GM12878 (cell line): ENCODE results near the gene GSS. TPM values are rescaled to one million over a fixed set of nuclear protein-coding genes. Genes with fewer than 3 reads are reported as not detected.

ENCODE experiments used
- ATAC-seq: fragments of 200-7000 bp; cut with Tn5 transposase; 3 replicates; pipeline ENCODE4 v1.9.1; 2020; ENCODE audit warnings: mild to moderate bottlenecking, moderate library complexity
- BruUV-seq: library from RNA; stranded (reverse); fragments of 400-500 nt; replicated peaks from 2 replicates; lab custom pipeline; 2021; lab: Mats Ljungman, UMichigan
- CTCF ChIA-PET: fragments of 300-600 bp; sonication (Branson Sonifier 250); formaldehyde crosslinking; extraction: SDS; loops from one replicate; lab custom pipeline; 2021; ENCODE audit warnings: inconsistent platforms; lab: Yijun Ruan, JAX
- POLR2A ChIA-PET: fragments of 350-600 bp; formaldehyde crosslinking; extraction: SDS; loops from one replicate; lab custom pipeline; 2021; ENCODE audit warnings: inconsistent platforms; lab: Charles Lee
- RAD21 ChIA-PET: fragments of 300-600 bp; sonication (Branson Sonifier 250); formaldehyde crosslinking; loops from one replicate; lab custom pipeline; 2023; ENCODE audit warnings: antibody characterized with exemption; ENCODE audit not compliant: unreplicated experiment; lab: Charles Lee
- SMC1A ChIA-PET: fragments of 300-600 bp; sonication (Branson Sonifier 250); formaldehyde crosslinking; loops from one replicate; lab custom pipeline; 2023; ENCODE audit not compliant: unreplicated experiment, uncharacterized antibody; lab: Charles Lee
- DNase-seq: peaks from one replicate; pipeline ENCODE4 v3.0.0-alpha.2; 2011; ENCODE audit warnings: low read depth, low spot score
- FAIRE-seq: peaks from 3 replicates; lab custom pipeline; 2011; peaks lifted over from hg19 to GRCh38; lab: Jason Lieb, UNC
- H2AFZ ChIP-seq: 2 replicates; pipeline ENCODE4 v1.6.0; 2011; ENCODE audit warnings: low read depth, low read length, control low read depth; ENCODE audit not compliant: control insufficient read depth
- H3K27ac ChIP-seq: 2 replicates; pipeline ENCODE4 v1.5.1; 2011; ENCODE audit warnings: control low read depth; ENCODE audit not compliant: control insufficient read depth, insufficient read depth
- H3K27me3 ChIP-seq, 2 experiments: replicated peaks in 1 of 2; 2 replicates each; pipeline versions ENCODE4 v1.6.0 to v1.6.1; 2011; ENCODE audit warnings: low read length in 1 of 2; ENCODE audit not compliant: control insufficient read depth in 2 of 2, insufficient read depth in 2 of 2
- H3K36me3 ChIP-seq, 2 experiments: 2 replicates each; pipeline ENCODE4 v1.5.1; 2011; ENCODE audit warnings: low read length in 1 of 2; ENCODE audit not compliant: control insufficient read depth in 2 of 2, insufficient read depth in 2 of 2
- H3K4me1 ChIP-seq: 2 replicates; pipeline ENCODE4 v1.6.1; 2011; ENCODE audit warnings: mild to moderate bottlenecking, low read length, moderate library complexity, mixed read lengths; ENCODE audit not compliant: control insufficient read depth, insufficient read depth
- H3K4me2 ChIP-seq: 2 replicates; pipeline ENCODE4 v1.6.0; 2011; ENCODE audit warnings: control low read depth; ENCODE audit not compliant: control insufficient read depth, insufficient read depth
- H3K4me3 ChIP-seq: fragments of 200-600 bp; sonication (generic); 2 replicates; pipeline ENCODE4 v1.5.1; 2016
- H3K79me2 ChIP-seq: 2 replicates; pipeline ENCODE4 v1.6.0; 2011; ENCODE audit warnings: low read length; ENCODE audit not compliant: control insufficient read depth, insufficient read depth
- H3K9ac ChIP-seq: 2 replicates; pipeline ENCODE4 v1.8.0; 2011; ENCODE audit warnings: low read length, control low read depth, mixed read lengths; ENCODE audit not compliant: control insufficient read depth, insufficient read depth
- H3K9me3 ChIP-seq: replicated peaks from 3 replicates; pipeline ENCODE4 v1.5.1; 2011; ENCODE audit warnings: mild to moderate bottlenecking, low read length; ENCODE audit not compliant: control insufficient read depth, insufficient read depth
- H4K20me1 ChIP-seq: 2 replicates; pipeline ENCODE4 v1.6.0; 2011; ENCODE audit not compliant: control insufficient read depth, insufficient read depth
- CBFB ChIP-seq: IDR thresholded peaks from 2 replicates; pipeline ENCODE4 v1.6.1; 2016; ENCODE audit warnings: antibody characterized with exemption, low read depth
- CEBPB ChIP-seq, 2 experiments: fragments of 150-350 bp in 1 of 2; IDR thresholded peaks; 2 replicates each; pipeline ENCODE4 v1.6.1; 2012 to 2014; ENCODE audit warnings: low read depth in 2 of 2, low read length in 2 of 2, borderline replicate concordance in 1 of 2, inconsistent platforms in 1 of 2
- CREM ChIP-seq: IDR thresholded peaks from 2 replicates; pipeline ENCODE4 v1.6.1; 2014; ENCODE audit warnings: antibody characterized with exemption, low read depth
- IRF4 ChIP-seq: IDR thresholded peaks from 2 replicates; pipeline ENCODE4 v1.6.1; 2011; ENCODE audit warnings: low read depth, low read length
- MAX ChIP-seq: IDR thresholded peaks from 2 replicates; pipeline ENCODE4 v1.6.1; 2012; ENCODE audit warnings: low read depth, low read length, improper control_type of control experiment
- NFXL1 ChIP-seq: fragments of 450-650 bp; IDR thresholded peaks from 2 replicates; pipeline ENCODE4 v1.6.1; 2017; ENCODE audit warnings: antibody characterized with exemption, mild to moderate bottlenecking, borderline replicate concordance
- RAD21 ChIP-seq: IDR thresholded peaks from 2 replicates; pipeline ENCODE4 v1.6.1; 2011; ENCODE audit warnings: mild to moderate bottlenecking, low read depth, low read length, moderate library complexity; ENCODE audit not compliant: insufficient read depth
- RB1 ChIP-seq: fragments of 450-650 bp; formaldehyde crosslinking; IDR thresholded peaks from 2 replicates; pipeline ENCODE4 v1.6.1; 2017; ENCODE audit warnings: mild to moderate bottlenecking, borderline replicate concordance
- REST ChIP-seq: IDR thresholded peaks from 2 replicates; pipeline ENCODE4 v1.6.1; 2012; ENCODE audit warnings: mild to moderate bottlenecking, low read depth, low read length
- SIN3A ChIP-seq: IDR thresholded peaks from 2 replicates; pipeline ENCODE4 v1.6.1; 2012; ENCODE audit warnings: low read depth, low read length, improper control_type of control experiment
- SMAD5 ChIP-seq: IDR thresholded peaks from 2 replicates; pipeline ENCODE4 v1.6.1; 2016; ENCODE audit warnings: antibody characterized with exemption, low read depth
- SMC3 ChIP-seq: IDR thresholded peaks from 2 replicates; pipeline ENCODE4 v1.6.1; 2011; ENCODE audit warnings: low read length, improper control_type of control experiment, borderline replicate concordance
- SPI1 ChIP-seq: IDR thresholded peaks from 2 replicates; pipeline ENCODE4 v1.6.1; 2011; ENCODE audit warnings: low read depth, mild to moderate bottlenecking, low read length, moderate library complexity, borderline replicate concordance; ENCODE audit not compliant: insufficient read depth
- ZBTB33 ChIP-seq: fragments of 450-650 bp; IDR thresholded peaks from 2 replicates; pipeline ENCODE4 v1.6.1; 2017; ENCODE audit warnings: mild to moderate bottlenecking
- ZNF592 ChIP-seq: fragments of 450-650 bp; IDR thresholded peaks from 2 replicates; pipeline ENCODE4 v1.6.1; 2017; ENCODE audit warnings: mild to moderate bottlenecking, moderate library complexity
- ZZZ3 ChIP-seq: IDR thresholded peaks from 2 replicates; pipeline ENCODE4 v1.6.1; 2011; ENCODE audit warnings: low read depth; ENCODE audit not compliant: control insufficient read depth, insufficient read length
- WGBS: methylation state at CpG from one replicate; pipeline ENCODE4 v1.1.6; 2016; ENCODE audit warnings: low lambda C conversion rate; ENCODE audit not compliant: insufficient replicate concordance, insufficient coverage; ENCODE audit errors: missing lambda C conversion rate; 5-methylcytosine and 5-hydroxymethylcytosine counted together
- in situ Hi-C: fragments of 300-500 bp; cut with MboI; formaldehyde crosslinking; loops from 9 replicates; pipeline ENCODE4 v1.14.3; 2018; ENCODE audit warnings: mixed read lengths
- intact Hi-C: fragments of 100-400 bp; cut with micrococcal nuclease; formaldehyde crosslinking; loops from one replicate; pipeline ENCODE4 v1.14.2; 2022; ENCODE audit not compliant: unreplicated experiment
- polyA plus RNA-seq, 11 experiments: library from polyadenylated mRNA; depleted of rRNA in 4 of 11; unstranded in 6 of 11; stranded (reverse) in 5 of 11; fragments of >200 nt; fragmentation: Nextera tagmentation in 4 of 11; fragmentation: Illumina TruSeq in 1 of 11; extraction: Ambion mirVana in 4 of 11; extraction: Trizol in 1 of 11; gene quantifications; 1 replicate in 1 of 11; 2 replicates in 10 of 11; pipeline versions ENCODE4 v1.2.1 to v1.2.3, GENCODE V29; 2011 to 2016; ENCODE audit warnings: inconsistent platforms in 2 of 11, missing spikeins in 2 of 11, low read depth in 1 of 11
- total RNA-seq, 4 experiments: library from RNA; depleted of rRNA in 3 of 4; stranded (reverse); fragments of >200 nt in 3 of 4; fragmentation: Illumina TruSeq in 1 of 4; extraction: Trizol in 1 of 4; gene quantifications; 2 replicates each; pipeline versions ENCODE4 v1.2.1 to v1.2.3, GENCODE V29; 2013 to 2021

Gene GSS
- total and polyA plus RNA-seq, 10 of the 15 experiments (the other 5 are each of a cell fraction or from before 2014, with no cell fraction given), result 12.7 to 120 (median 67.4) TPM

GRCh38 chr20:34990231-34990630 lies 34.6 kb upstream of the GSS start:
- 70% methylated on average over 11 of the region's 11 CpGs for WGBS
- no peaks in the 10 kb centered on the region for H3K27me3 ChIP-seq
- H4K20me1 ChIP-seq, result no peaks in the 10 kb centered on the region
- no peaks in the 10 kb centered on the region for H3K36me3 ChIP-seq
- DNase-seq, result no peak
- intact Hi-C loops, result no loop called here
- ATAC-seq, result no peak
- H3K4me1 ChIP-seq, result no peaks in the 10 kb centered on the region
- H3K4me3 ChIP-seq, result no peak overlapping the region
- RAD21 ChIA-PET, result no interaction called here
- in situ Hi-C loops, result no loop called here
- no peak overlapping the region for H3K27ac ChIP-seq
- H3K9me3 ChIP-seq, result no peaks in the 10 kb centered on the region
- H3K9ac ChIP-seq, result no peak overlapping the region
- POLR2A ChIA-PET, result no interaction called here
- no peak for FAIRE-seq
- CTCF ChIA-PET, result no interaction called here
- H3K4me2 ChIP-seq, result no peak overlapping the region
- SMC1A ChIA-PET, result no interaction called here
- no TSS peak for BruUV-seq
- H3K79me2 ChIP-seq, result no peaks in the 10 kb centered on the region
- H2AFZ ChIP-seq, result no peak overlapping the region
- TF ChIP-seq RAD21 (no peak), NFXL1 (no peak), MAX (no peak), SIN3A (no peak), CEBPB (IDR thresholded peaks at IDR 0.05; ENCODE audit: borderline replicate concordance in 1 of 2, low read depth in 2 of 2, low read length in 2 of 2) (no peak), ZZZ3 (no peak), REST (no peak), SMC3 (no peak), CBFB (no peak), SMAD5 (no peak), CREM (no peak), ZBTB33 (no peak), ZNF592 (no peak), SPI1 (no peak), RB1 (no peak), IRF4 (no peak)
